ENCODE data around the gene TPSD1. TPM values are rescaled to one million over a fixed set of nuclear protein-coding genes. Genes with fewer than 3 reads are reported as not detected.

TPSD1 gene
- 0.66 TPM for total RNA-seq

DNA sequence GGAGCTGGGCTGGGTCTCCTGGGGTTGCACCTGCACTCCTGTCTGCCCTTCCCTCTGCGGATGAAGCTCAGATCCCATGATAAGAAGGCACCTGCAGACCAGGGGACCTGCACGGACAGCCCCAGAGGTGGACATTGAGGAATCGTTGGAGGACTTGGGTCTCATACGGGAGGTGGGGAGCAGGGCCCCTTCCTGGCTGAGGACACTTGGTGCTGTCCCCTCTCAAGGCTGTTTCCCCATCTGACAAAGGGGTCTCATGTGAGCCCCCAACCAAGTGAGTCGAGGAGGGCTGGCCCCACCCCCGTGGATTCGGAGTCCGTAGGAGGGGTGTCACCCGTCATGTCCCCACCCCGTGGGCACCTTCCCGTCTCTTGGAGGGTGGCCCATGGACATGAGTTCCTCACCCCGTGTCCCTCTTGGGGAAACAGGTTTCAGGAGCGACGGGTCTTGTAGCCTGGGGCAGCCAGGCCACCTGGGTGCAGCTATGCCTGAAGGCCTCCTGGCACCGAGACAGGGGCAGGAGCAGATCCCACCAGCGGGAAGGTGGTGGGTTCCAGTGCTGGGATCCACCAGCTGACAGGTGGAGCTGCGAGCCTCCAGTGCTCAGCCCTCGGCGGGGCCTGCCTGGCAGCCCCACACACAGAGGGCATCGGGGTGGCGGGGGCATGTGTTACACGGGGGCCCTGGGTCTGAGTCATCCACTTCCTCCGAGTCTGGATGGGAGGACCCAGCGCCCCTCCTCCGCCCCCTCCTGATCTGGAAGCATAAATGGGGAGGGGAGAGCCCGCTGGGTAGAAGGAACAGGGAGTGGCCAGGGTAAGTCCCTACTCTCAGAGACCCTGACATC is at the start of gene TPSD1:
TSS of gene TPSD1 (plus strand) at position 794 of the 847 bp plus-strand sequence. CDS start 212 bp downstream, outside the sequence.

DNA sequence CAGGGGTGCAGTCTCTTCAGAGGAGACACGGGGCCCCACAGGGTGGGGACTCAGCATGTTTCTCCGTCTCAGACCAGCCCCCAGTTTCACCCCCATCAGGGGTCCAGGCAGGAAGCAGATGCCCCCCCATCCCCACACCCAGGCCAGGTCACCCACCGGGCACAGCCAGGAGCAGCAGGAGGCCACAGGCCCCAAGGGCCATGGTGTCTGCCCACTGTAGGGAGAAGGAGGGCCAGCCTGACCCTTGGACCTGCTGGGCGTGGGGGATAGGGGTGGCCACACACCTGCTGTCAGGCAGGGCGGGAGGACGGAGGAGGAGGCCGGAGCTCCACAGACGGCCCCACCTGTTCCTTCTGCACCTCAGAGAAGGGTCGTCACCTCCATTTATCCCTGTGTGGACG is 30.8 kb upstream of the TPSD1 start, which contains the start of gene TPSG1:
TSS of gene TPSG1 (minus strand) at position 218 of the 401 bp plus-strand sequence. CDS start at position 202, 16 bp downstream.

DNA sequence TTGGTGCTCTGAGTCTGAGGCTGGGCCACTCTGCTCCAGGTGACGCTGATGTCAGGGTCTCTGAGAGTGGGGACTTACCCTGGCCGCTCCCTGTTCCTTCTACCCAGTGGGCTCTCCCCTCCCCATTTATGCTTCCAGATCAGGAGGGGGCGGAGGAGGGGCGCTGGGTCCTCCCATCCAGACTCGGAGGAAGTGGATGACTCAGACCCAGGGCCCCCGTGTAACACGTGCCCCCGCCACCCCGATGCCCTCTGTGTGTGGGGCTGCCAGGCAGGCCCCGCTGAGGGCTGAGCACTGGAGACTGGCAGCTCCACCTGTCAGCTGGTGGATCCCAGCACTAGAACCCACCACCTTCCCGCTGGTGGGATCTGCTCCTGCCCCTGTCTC is 25.8 kb upstream of the TPSD1 start, which contains the start of gene TPSB2:
TSS of gene TPSB2 (minus strand) at position 101 of the 387 bp plus-strand sequence. CDS start 233 bp downstream, outside the sequence.

DNA sequence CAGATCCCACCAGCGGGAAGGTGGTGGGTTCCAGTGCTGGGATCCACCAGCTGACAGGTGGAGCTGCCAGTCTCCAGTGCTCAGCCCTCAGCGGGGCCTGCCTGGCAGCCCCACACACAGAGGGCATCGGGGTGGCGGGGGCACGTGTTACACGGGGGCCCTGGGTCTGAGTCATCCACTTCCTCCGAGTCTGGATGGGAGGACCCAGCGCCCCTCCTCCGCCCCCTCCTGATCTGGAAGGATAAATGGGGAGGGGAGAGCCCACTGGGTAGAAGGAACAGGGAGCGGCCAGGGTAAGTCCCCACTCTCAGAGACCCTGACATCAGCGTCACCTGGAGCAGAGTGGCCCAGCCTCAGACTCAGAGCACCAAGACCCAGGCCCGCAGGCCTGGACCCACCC is 15.4 kb upstream of the TPSD1 start, which contains the start of gene TPSAB1:
TSS of gene TPSAB1 (plus strand) at position 270 of the 400 bp plus-strand sequence. CDS start 234 bp downstream, outside the sequence.

Other genes with a start within 250 kb of the TPSD1 start
- 2.4 TPM for gene SSTR5, start 183.3 kb upstream of the TPSD1 start, total RNA-seq
- 0.22 TPM for gene C1QTNF8, start 159.8 kb upstream of the TPSD1 start, total RNA-seq
- 26.6 TPM for gene CACNA1H, start 103.0 kb upstream of the TPSD1 start, total RNA-seq
- gene TPSG1, start 30.8 kb upstream of the TPSD1 start, total RNA-seq: not detected
- gene TPSB2, start 25.9 kb upstream of the TPSD1 start, total RNA-seq: 5.2 TPM
- 3.4 TPM for gene TPSAB1, start 15.4 kb upstream of the TPSD1 start, total RNA-seq
- 94.8 TPM for gene UBE2I, start 53.6 kb downstream of the TPSD1 start, total RNA-seq
- gene BAIAP3, start 77.6 kb downstream of the TPSD1 start, total RNA-seq: 9.3 TPM
- gene TSR3, start 95.8 kb downstream of the TPSD1 start, total RNA-seq: 41.5 TPM
- 40.4 TPM for gene GNPTG, start 95.9 kb downstream of the TPSD1 start, total RNA-seq
- gene UNKL, start 158.6 kb downstream of the TPSD1 start, total RNA-seq: 32.5 TPM
- gene UQCC4, start 164.7 kb downstream of the TPSD1 start, total RNA-seq: 10.7 TPM
- gene PERCC1, start 175.0 kb downstream of the TPSD1 start, total RNA-seq: 6.9 TPM
- 0.49 TPM for gene CCDC154, start 188.5 kb downstream of the TPSD1 start, total RNA-seq
- 47.9 TPM for gene CLCN7, start 219.0 kb downstream of the TPSD1 start, total RNA-seq
- 1.6 TPM for gene PTX4, start 232.9 kb downstream of the TPSD1 start, total RNA-seq
- 26.3 TPM for gene TELO2, start 237.3 kb downstream of the TPSD1 start, total RNA-seq